Spleen (tissue), 11 donors: ENCODE measurements around the gene PCLO. TPM values are rescaled to one million over a fixed set of nuclear protein-coding genes. Genes with fewer than 3 reads are reported as not detected.

Experiments
- DNase-seq: peaks from one replicate; pipeline ENCODE4 v3.0.0-alpha.2; 2020
- H3K27ac ChIP-seq, 8 donors: fragments of 200-600 bp; sonication (generic) in 7 of 8; 1 replicate in 4 of 8; 2 replicates in 4 of 8; pipeline versions ENCODE4 v1.5.0 to v1.8.0; 2016 to 2021; ENCODE audit warnings: inconsistent platforms in 4 of 8, mild to moderate bottlenecking in 4 of 8, moderate library complexity in 1 of 8
- H3K27me3 ChIP-seq, 7 donors: fragments of 200-600 bp; sonication (generic) in 6 of 7; replicated peaks in 1 of 7; 1 replicate in 4 of 7; 2 replicates in 3 of 7; pipeline versions ENCODE4 v1.5.0 to v1.8.0; 2016 to 2021; ENCODE audit warnings: inconsistent platforms in 3 of 7, mild to moderate bottlenecking in 1 of 7
- H3K36me3 ChIP-seq, 6 donors: fragments of 200-600 bp; sonication (generic) in 5 of 6; 1 replicate in 4 of 6; 2 replicates in 2 of 6; pipeline versions ENCODE4 v1.5.0 to v1.8.0; 2016 to 2021; ENCODE audit warnings: inconsistent platforms in 2 of 6
- H3K4me1 ChIP-seq, 6 donors: fragments of 200-600 bp; sonication (generic) in 5 of 6; 1 replicate in 3 of 6; 2 replicates in 3 of 6; pipeline versions ENCODE4 v1.5.0 to v1.8.0; 2016 to 2021; ENCODE audit warnings: inconsistent platforms in 3 of 6
- H3K4me3 ChIP-seq, 8 donors: fragments of 200-600 bp; sonication (generic) in 7 of 8; 1 replicate in 4 of 8; 2 replicates in 4 of 8; pipeline versions ENCODE4 v1.5.0 to v1.8.0; 2016 to 2021; ENCODE audit warnings: inconsistent platforms in 4 of 8, mild to moderate bottlenecking in 4 of 8, moderate library complexity in 2 of 8
- H3K9me3 ChIP-seq, 8 donors: fragments of 200-600 bp; sonication (generic) in 7 of 8; 1 replicate in 4 of 8; 2 replicates in 4 of 8; pipeline versions ENCODE4 v1.5.0 to v1.8.0; 2016 to 2021; ENCODE audit warnings: inconsistent platforms in 4 of 8
- CTCF ChIP-seq, 11 experiments: fragments of 200-600 bp in 7 of 11; fragments of 450-650 bp in 4 of 11; sonication (generic) in 4 of 11; IDR thresholded peaks in 8 of 11; conservative IDR thresholded peaks in 3 of 11; 1 replicate in 7 of 11; 2 replicates in 4 of 11; pipeline versions ENCODE4 v1.4.0 to v1.8.0; 2016 to 2021; ENCODE audit warnings: antibody characterized with exemption in 11 of 11, inconsistent platforms in 4 of 11, mild to moderate bottlenecking in 1 of 11
- POLR2A ChIP-seq, 3 donors: fragments of 450-650 bp; IDR thresholded peaks; one replicate each; pipeline ENCODE4 v1.5.1; 2017; ENCODE audit warnings: antibody characterized with exemption in 3 of 3, mild to moderate bottlenecking in 1 of 3
- POLR2AphosphoS5 ChIP-seq, 3 donors: sonication (generic); formaldehyde crosslinking; IDR thresholded peaks; one replicate each; pipeline ENCODE4 v1.5.1; 2017; ENCODE audit warnings: antibody characterized with exemption in 3 of 3
- WGBS, 5 donors: extraction: QIAGEN DNeasy Blood & Tissue Kit in 3 of 5; methylation state at CpG; one replicate each; pipeline versions ENCODE4 v1.1.5 to v1.1.7; 2013 to 2018; 5-methylcytosine and 5-hydroxymethylcytosine counted together
- intact Hi-C: fragments of 100-400 bp; cut with DNase I; formaldehyde crosslinking; loops from one replicate; pipeline ENCODE4 v1.15.0; 2023; ENCODE audit warnings: low total_unique reads
- polyA plus RNA-seq, 3 donors: library from polyadenylated mRNA; stranded (reverse); fragments of 200-250 nt; gene quantifications; one replicate each; pipeline ENCODE4 v1.2.1, GENCODE V29; 2013
- total RNA-seq, 7 donors: library from RNA; depleted of rRNA in 3 of 7; stranded (reverse); fragments of >200 nt in 3 of 7; fragmentation: NEBNext Ultra II Directional in 4 of 7; extraction: Animal tissue kit (Norgen Biotek cat#: 25700) in 4 of 7; gene quantifications; one replicate each; pipeline versions ENCODE4 v1.1.0 to v1.2.1, GENCODE V29; 2016 to 2021
- donor health status: healthy with polysubstance abuse.
- donor health status: DM: no; HTN: no; CAD: no; lungs with moderate emphysema.
- donor health status: DM: no; HTN: no; CAD: no.
- donor health status: Bipolar disorder and iron deficiency.
- donor health status: healthy.
- donor health status: DM: no; HTN: no; CAD: no.
- donor health status: DM: yes; HTN: yes; CAD: no.

PCLO gene
- total and polyA plus RNA-seq, 10 donors = 0.05 to 9.9 (median 1.8) TPM

- H3K36me3 ChIP-seq = no peaks in the 10 kb centered on the region
- no peak for DNase-seq
- H3K27ac ChIP-seq = no peak overlapping the region
- H3K9me3 ChIP-seq = no peaks in the 10 kb centered on the region
- TF ChIP-seq POLR2AphosphoS5 (IDR thresholded peaks at IDR 0.05) (no peak), POLR2A (IDR thresholded peaks at IDR 0.05) (no peak), CTCF (IDR thresholded peaks at IDR 0.05 in 8 of 11, conservative IDR thresholded peaks at IDR 0.05 in 3 of 11) (no peak)
- H3K4me3 ChIP-seq = no peak overlapping the region
- 88 to 97% (median 92%) methylated on average over 2 of the region's 2 CpGs for WGBS, 5 donors
- peaks cover 0 to 13% (median 8%) of the 10 kb centered on the region in 6 donors for H3K4me1 ChIP-seq
- intact Hi-C loops = no loop called here
- H3K27me3 ChIP-seq = peaks cover 0 to 22% (median 11%) of the 10 kb centered on the region in 7 donors
These were observed 3.0 kb downstream of the PCLO start for GRCh38 chr7:83159731-83160130.

DNA sequence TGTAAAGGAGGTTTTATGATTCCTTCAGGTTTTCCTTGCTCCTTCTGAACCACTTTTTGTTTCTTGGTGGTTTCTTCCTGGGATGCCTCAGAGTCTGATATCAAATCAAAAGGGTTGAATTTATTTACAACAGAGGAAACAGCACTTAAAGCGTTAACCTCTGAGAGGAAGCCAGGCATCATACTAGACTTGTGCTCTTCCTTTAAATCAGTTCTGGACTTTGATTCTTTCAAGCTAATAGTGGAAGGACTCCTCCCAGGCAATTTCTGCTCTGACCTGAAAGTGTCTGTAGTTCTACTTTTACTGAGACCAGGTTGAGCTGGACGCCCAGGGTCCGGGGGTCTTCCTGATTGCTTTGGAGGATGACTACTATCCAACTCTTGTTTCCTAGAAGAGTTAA is 6.7 kb downstream of the PCLO start:
- no peak for DNase-seq
- H3K4me3 ChIP-seq = no peak overlapping the region
- intact Hi-C loops = no loop called here
- H3K27ac ChIP-seq = no peak overlapping the region
- H3K4me1 ChIP-seq = no peaks in the 10 kb centered on the region
- H3K36me3 ChIP-seq = no peaks in the 10 kb centered on the region
- no peaks in the 10 kb centered on the region for H3K9me3 ChIP-seq
- 73 to 88% (median 78%) methylated on average over 3 of the region's 3 CpGs for WGBS, 5 donors
- TF ChIP-seq POLR2A (IDR thresholded peaks at IDR 0.05) = no peak
- TF ChIP-seq POLR2AphosphoS5 (IDR thresholded peaks at IDR 0.05) = no peak
- no peak for TF ChIP-seq CTCF (IDR thresholded peaks at IDR 0.05 in 8 of 11, conservative IDR thresholded peaks at IDR 0.05 in 3 of 11)
- H3K27me3 ChIP-seq = no peaks in the 10 kb centered on the region

DNA sequence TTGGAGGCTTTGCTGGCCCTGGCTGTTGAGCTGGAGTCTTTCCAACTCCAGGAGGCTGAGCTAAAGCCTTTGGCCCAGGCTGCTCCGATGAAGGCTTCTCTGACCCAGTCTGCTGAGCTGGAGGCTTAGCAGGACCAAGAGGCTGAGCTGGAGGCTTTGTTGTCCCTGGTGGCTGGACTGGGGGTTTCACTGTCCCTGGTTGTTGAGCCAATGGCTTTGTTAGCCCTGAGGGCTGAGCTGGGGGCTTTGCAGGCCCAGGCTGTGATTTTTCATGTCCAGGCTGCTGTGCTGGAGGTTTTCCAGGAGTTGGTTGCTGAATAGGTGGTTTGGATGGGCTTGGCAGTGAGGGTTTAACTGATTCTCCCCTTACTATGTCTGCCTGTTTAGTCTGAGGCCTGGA is 7.3 kb downstream of the PCLO start:
- TF ChIP-seq POLR2AphosphoS5 (IDR thresholded peaks at IDR 0.05) (no peak), CTCF (IDR thresholded peaks at IDR 0.05 in 8 of 11, conservative IDR thresholded peaks at IDR 0.05 in 3 of 11) (no peak), POLR2A (IDR thresholded peaks at IDR 0.05) (no peak)
- Histone ChIP-seq H3K9me3 (no peaks in the 10 kb centered on the region), H3K36me3 (no peaks in the 10 kb centered on the region), H3K27ac (no peak overlapping the region), H3K4me1 (no peaks in the 10 kb centered on the region), H3K4me3 (no peak overlapping the region), H3K27me3 (no peaks in the 10 kb centered on the region)
- WGBS, 5 donors = 75 to 90% (median 81%) methylated on average over 1 of the region's 1 CpG; no CpG with 5 or more reads in 1 of the 5 donors
- peak; percentile 54 for DNase-seq
- intact Hi-C loops = no loop called here

GRCh38 chr7:83153419-83153818 is 9.3 kb downstream of the PCLO start:
- Histone ChIP-seq H3K4me1 (no peaks in the 10 kb centered on the region), H3K4me3 (no peak overlapping the region), H3K27me3 (no peaks in the 10 kb centered on the region), H3K9me3 (no peaks in the 10 kb centered on the region), H3K36me3 (no peaks in the 10 kb centered on the region), H3K27ac (no peak overlapping the region)
- WGBS, 5 donors = 24 to 42% (median 29%) methylated on average over 1 of the region's 1 CpG
- no peak for DNase-seq
- intact Hi-C loops = no loop called here
- no peak for TF ChIP-seq POLR2AphosphoS5 (IDR thresholded peaks at IDR 0.05)
- no peak for TF ChIP-seq CTCF (IDR thresholded peaks at IDR 0.05 in 8 of 11, conservative IDR thresholded peaks at IDR 0.05 in 3 of 11)
- TF ChIP-seq POLR2A (IDR thresholded peaks at IDR 0.05) = no peak
